ENCODE measurements around the gene SIGLEC6.

Gene SIGLEC6

DNA sequence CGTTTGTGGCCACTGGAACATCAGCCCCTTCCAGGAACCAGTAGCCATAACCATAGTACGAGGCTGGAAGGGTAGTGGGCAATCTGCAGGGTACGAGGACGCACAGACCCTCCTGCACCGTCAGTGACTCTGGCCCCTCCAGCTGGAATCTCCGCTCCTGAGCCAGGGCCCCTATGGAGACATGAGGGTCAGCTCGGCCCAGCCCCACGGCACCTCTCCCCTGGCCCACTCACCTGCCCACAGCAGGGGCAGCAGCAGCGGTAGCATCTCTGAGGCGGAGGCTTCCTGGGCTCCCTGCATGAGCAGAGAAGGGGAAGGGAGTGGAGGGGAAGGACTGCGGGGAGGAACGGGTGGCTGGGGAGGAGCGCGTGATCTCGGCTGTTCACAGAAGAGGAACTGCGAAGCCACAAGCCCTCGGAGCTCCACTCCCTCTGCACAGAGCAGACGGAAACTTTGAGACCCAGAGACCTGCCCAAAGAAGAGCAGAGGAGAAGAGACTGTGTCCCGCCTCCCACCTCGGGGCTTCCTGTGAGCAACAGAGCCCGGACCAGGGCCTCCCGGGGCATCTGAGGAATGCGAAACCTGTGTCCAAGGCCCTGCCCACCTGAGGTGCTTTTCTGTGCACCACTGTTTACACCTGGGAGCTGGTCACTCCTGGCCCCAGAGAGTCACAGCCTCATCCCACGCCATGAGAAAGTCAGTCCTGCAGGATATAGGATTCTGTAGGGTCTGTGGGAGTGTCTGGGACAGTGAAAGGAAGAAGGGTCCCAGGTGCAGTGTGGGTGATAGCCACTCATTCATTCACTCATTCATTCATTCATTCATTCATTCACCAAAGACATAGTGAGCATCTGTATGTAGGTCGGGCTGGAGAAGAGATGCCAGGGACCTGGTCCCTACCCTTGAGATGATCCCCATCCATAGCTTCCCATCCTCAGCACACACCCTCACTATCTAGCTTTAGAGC lies at the start of gene SIGLEC6:
TSS of gene SIGLEC6 (minus strand) at position 322 of the 967 bp plus-strand sequence. CDS start at position 300, 22 bp downstream.
- DNase-seq (ENCODE audit: low read depth, low spot score): no peak

DNA sequence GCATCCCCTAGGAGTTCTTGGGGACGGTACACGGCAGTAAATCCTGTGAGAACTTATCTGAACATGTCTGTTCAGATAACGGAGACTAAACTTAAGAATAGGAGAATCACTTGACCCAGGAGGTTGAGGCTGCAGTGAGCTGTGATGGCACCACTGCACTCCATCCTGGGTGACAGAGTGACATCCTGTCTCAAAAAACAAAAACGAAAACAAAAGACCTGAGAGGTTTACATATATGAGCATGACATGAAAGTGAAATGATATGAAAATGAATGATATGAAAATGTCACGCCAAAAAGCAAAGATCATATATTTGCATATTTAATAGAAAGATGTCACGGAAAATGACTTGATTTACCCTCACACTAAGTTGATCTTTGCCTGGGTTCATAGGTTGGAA lies 45.4 kb upstream of the SIGLEC6 start:
- no peak for DNase-seq (ENCODE audit: low read depth, low spot score)

DNA sequence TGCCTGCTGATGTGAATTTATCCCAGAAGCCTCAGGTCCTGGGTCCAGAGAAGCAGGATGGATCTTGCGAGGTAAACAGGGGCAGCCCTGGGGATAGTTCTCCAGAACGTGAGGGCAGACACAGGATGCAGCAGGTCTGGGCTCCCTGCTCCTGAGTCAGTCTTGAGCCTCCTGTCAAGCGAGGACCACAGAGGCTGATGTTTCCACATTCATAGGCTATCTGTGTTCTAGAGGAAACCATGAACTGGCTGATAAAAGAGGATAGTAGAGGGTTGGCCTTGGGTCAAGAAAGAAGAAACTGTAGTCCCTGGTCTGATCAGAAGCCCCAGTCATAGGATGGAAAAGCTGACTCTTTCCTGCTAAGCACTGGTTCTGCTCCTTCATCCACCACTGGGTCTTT lies 41.9 kb upstream of the SIGLEC6 start:
- no peak for DNase-seq (ENCODE audit: low read depth, low spot score)

DNA sequence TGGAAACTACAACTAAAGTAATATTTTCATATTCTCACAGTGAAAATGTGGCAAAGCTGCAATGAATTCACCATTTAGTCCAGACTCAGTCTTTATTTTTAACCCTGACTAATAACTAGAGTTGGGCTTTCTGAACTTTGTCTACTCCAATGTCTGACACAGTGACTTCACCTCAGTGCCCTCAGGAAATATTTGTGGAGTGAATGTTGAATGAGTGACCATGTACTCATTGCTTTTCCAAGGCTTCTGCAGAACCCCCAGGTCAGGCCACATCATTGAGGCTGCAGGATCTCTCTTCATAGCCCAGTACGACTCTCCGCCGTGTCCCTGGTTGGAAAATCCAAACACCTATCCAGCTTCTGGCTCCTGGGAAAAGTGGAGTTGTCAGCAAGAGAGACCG lies 41.4 kb upstream of the SIGLEC6 start:
- no peak for DNase-seq (ENCODE audit: low read depth, low spot score)

DNA sequence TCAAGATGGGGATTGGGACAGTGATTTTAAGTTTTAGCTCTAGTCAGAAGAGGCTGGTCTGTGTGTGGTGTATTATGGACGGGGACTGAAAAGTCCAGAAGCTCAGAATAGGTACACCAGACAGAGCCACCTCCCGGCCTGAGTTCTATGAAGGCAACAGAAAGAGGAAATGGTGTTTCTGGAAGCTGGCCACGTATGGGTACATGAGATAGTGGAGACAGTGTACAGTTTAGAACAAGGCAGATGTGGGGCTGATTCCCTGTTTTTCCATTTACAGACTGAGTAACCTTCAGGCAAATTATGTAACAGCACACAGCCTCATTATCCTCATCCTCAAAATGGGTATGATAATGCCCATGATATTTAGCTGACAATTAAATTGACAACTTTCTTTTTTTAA lies 40.9 kb upstream of the SIGLEC6 start:
- DNase-seq (ENCODE audit: low read depth, low spot score): no peak

DNA sequence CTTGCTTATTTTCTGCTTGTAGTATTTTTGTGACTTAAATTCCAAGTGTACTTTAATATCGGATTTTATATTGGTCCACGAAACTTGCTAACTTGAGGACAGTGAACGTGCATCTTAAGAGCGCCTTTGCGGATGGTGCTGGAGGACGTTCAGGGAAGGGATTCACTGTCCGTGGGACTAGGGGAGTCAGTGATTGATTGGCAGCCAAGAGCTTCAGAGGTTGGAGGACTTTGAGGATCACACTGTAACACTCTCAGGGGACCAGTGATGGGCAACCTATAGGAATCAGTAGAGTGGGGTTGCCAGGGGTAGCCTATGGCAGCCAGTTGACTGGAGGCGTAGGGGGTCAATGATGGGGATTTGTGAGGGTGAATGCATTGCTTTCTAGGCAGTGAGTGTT lies 40.1 kb upstream of the SIGLEC6 start:
- DNase-seq (ENCODE audit: low read depth, low spot score): no peak

DNA sequence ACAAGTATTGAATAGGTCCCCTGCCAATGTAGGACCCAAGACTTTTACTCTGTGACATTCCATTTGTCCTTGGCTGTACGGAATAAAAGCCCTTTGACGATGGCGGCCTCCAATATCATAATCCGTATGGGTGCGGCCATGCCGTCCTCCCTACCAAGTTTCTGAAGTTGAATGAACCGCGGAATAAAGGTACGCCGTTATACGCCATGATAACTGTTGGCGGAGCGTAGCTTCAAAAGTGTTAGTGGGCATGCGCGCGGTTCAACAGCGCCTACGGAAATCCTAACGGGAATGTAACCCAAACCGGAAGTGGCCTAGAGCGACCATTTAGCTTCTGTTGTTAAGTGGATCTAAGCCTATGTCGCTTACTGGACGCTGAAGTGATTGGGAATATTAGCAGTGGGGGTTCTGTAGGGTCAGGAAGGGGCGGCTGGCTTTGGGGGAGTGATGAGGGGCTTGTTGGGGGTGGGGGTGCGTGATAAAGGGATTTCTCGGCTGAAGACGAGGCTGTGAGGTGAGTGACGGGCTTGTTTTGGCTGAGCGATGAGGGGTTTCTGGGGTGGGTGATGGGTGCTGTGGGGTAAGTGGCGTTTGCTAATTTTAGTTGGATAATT lies 39.6 kb upstream of the SIGLEC6 start, which contains the start of gene ZNF175:
TSS of gene ZNF175 (plus strand) at position 322 of the 614 bp plus-strand sequence. CDS start 2,047 bp downstream, outside the sequence.
- DNase-seq (ENCODE audit: low read depth, low spot score): peak; percentile 95

DNA sequence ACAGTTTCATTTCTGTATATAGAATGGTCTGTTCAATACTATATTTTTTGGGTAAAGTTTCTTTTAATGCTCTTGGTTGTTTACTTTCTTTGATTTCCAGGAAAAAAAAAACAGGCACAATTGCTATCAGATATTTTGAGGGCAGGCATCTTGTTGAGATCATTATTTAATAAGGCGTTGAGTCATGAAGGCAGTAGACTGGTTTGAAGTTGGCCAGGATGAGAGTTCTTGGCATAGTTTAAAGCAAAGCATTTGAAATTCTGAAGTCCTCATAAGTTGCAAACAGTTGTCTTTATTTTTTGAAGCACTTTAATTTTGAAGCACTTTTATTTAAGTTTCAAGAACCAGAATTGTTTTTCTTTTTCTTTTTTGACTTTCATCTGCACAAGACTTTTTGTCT lies 37.0 kb upstream of the SIGLEC6 start:
- no peak for DNase-seq (ENCODE audit: low read depth, low spot score)

DNA sequence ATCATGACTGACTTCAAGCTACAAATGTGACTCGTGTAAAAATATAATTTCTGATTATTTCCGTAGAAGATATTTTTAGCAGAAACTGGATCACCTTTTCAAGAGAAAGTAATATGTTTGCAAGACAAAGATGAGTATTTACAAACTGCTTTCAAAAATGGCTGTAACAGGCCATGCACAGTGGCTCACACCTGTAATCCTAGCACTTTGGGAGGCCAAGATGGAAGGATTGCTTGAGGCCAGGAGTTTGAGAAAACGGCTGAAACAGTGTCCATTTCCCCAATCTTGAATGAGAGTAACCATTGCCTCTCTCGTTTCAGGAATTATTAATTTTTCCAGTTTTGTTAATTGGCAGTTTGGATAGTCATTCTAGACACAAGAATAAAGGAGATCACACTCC lies 36.1 kb upstream of the SIGLEC6 start:
- no peak for DNase-seq (ENCODE audit: low read depth, low spot score)

DNA sequence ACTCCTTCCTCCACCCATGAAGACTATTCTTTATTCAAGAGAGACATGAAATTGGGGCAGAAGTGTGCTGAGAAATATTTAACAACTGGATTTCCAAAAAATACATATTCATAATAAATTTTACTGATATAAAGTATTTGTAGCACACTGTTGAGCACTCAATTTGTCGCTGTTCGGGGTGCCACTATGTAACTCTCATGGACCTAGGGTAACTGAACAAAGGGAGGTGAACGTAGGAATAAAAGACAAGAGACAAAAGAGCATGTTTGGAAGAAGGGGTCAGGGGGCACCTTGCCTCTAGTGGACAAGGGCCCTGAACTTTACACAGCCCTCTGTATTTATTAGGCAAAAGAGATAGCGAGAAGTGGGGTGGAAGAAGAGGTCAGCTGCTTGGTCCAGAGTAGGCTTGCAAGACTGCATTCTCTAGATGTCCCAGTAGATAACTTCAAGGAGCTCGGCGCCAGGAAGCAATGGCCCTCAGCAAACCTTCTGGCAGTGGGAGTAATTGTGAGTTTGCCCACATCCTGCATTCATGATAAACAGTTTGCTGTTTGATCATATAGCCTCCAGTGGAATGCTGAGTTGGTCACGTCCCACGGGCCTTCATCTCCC lies 35.1 kb upstream of the SIGLEC6 start:
- no peak for DNase-seq (ENCODE audit: low read depth, low spot score)

DNA sequence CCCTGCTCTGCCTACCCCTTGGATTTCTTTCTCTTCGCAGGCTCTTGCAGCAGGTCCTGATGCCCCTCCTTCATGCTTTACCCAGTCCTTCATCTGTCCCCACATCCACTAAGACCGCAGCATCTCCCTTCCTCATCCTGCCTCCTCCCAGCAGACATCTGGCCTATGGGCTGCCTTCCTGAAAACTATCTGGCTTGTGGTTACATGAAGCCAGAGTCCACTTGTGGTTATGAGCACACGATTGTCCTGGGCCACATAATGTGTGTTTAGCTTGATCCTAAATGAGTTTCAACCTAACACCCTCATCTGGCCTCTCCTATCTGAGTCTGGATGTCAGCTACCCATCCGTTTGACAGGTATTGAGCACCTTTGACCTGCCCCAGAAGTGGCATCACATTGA lies 34.1 kb upstream of the SIGLEC6 start:
- DNase-seq (ENCODE audit: low read depth, low spot score): no peak

DNA sequence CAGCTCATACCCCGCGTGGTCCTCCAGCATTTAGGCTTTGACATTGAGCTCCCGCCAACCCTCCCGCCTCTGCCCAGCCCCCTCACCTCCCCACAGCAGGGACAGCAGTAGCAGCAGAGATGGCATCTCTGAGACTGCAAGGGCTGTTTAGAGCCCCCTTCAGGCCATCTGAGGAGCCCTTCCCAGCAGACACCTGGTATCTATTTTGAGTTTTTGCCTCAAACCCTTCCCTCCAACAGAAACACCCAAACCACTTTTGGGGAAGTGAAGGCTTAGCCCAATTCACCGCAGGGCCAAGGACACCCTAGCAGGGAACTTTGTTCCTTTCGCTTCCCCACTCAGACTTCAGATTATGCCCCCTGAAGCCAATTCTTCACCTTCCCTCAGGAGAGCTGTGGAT lies 33.3 kb upstream of the SIGLEC6 start:
- no peak for DNase-seq (ENCODE audit: low read depth, low spot score)

DNA sequence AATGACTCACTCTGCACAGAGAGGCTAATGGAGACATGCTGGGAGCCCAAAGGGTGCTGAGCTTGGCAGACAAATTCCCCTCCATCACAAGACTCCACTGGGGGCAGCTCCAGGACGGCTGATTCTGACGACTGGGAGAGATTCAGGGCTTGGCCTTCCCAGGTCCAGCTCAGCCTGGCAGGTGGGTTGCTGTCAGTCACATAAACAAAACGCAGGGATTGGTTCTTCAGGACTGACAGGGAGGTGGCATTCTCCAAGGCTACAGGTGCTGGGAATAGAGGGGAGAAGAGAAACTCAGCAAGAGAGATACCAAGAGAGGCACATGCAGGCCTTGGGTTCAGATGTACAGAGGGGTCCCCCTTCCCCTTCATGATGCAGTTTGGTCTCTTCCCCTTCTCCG lies 28.9 kb upstream of the SIGLEC6 start:
- DNase-seq (ENCODE audit: low read depth, low spot score): no peak

DNA sequence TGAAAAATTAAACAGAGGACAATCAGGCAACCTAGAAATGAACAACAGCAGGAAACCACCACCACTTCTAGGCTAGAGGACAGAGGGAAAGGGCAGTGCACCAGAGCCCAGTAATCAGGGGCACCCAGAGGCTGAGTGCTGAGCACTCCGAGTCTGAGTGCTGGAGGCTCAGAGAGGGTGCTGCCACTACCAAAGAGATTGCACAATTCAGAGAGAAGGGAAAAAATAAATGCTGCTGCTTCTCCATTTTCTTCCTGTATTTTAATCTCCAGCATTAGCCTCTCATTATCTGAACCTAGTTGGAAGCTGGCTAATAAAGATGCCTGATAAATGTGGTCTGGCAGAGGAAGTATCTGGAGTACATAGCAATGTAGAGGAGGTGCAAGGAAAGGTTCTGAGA lies 27.8 kb upstream of the SIGLEC6 start:
- no peak for DNase-seq (ENCODE audit: low read depth, low spot score)

DNA sequence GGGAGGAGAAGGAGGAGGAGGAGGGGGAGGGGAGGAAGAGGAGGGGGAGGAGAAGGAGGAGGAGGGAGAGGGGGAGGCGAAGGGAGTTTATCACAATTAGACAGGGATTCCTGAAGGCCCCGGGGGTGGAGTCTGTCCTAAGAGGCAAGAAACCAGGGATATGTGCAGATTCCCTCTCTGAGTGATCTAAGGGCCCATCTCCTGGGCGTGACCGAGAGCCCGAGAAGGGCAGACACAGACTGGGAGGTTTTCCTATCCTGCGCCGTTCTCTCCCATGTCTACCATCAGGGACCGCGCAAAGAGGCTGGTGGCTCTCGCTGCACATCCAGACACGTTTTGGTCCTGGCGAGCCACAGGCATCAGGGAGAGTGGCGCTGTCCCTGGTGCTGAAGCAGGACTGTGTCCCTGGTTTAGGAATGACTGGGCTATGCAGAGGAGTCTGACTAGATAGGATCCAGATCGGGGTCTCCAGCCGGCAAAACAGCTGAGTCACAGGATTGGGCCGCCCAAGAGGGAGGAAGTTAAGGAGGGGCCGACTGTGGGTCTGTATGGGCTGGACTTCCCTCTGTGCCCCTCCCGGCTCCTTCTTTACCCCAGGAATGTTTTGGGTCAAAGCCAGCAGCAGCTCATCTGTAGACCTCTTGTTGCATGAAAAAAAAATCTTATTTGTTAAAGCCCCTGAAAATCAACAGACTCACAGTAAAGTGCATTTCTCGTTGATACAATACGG lies 21.7 kb upstream of the SIGLEC6 start:
- no peak for DNase-seq (ENCODE audit: low read depth, low spot score)

DNA sequence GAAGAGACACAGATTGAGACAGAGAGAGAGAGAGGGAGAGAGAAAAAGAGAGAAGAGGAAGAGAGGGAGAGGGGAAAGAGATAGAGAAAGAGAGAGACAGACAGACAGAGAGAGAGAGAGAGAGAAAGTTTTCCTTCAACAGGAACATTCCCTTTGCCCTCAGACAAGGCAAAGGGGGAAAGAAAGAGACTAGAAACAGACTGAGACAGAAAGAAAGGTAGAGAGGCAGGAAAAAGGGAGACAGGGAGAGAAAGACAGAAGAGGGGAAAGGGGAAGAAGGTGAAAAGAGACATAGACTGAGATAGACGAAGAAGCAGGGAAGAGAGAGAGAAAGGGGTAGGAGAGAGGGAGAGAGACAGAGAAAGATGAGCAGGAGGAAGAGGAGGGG lies 21.1 kb upstream of the SIGLEC6 start:
- no peak for DNase-seq (ENCODE audit: low read depth, low spot score)

DNA sequence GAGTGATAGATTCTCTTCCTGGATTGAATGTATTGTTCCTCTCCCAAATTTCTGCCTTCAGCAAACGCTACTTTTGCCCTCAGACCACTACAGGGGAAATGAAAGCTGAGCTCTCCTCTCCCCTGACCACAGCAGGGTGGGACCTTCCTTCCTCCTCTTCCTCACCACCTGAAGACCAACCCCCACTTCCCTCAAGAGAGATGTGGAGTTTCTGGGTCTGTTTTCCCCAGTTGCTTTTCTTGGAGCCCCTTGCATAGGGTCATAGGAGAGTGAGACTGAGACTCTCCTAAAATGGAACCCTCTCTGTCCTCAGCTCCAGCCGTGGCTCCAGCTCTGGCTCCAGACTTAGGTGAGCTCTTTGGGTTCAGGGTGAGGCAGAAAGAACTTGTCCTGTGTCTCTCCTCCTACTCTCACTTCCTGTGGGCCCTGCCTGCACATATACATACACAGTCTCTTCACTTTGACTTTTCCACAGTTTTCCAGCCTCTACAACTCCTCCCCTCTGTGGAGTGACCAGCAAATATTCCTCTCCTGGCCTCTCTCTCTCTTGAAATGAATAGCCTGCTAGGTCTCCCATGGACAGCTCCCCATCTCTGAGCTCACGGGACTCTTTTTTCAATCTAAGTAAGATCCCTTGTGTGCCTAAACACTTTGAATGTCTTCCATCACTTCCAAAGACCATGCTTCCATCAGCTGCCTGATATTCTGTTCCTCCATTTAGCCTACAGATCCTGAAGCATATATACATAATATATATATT lies 20.4 kb upstream of the SIGLEC6 start:
- DNase-seq (ENCODE audit: low read depth, low spot score): no peak

DNA sequence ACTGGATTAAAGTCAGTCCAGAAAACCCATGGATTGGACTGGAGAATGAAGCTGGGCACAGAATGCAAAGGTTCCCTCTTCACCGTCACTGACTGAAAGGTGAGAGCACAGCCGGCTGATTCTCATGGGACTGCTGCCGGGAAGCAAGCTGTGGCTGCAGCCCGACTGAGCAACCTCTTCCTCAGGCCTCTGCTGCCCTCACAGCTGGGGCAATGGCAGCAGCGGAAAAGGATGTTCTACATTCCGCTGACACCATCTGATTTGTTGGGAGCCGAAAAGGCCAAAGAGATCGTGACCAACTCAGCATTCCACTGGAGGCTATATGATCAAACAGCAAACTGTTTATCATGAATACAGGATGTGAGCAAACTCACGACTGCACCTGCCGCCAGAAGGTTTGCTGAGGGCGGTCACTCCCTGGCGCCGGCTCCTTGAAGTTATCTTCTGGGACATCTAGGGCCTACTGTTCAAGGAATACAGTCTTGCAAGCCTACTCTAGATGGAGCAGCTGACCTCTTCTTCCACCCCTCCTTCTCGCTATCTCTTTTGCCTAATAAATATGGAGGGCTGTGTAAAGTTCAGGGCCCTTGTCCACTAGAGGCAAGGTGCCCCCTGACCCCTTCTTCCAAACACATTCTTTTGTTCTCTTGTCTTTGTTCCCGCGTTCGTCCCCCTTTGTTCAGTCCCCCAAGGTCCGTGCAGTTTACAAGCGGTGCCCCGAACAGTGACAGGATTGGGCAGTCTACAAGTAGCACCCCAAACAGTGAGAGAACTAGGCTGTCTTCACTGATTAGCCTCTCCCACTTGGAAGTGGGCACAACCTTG lies 19.6 kb upstream of the SIGLEC6 start:
- no peak for DNase-seq (ENCODE audit: low read depth, low spot score)

DNA sequence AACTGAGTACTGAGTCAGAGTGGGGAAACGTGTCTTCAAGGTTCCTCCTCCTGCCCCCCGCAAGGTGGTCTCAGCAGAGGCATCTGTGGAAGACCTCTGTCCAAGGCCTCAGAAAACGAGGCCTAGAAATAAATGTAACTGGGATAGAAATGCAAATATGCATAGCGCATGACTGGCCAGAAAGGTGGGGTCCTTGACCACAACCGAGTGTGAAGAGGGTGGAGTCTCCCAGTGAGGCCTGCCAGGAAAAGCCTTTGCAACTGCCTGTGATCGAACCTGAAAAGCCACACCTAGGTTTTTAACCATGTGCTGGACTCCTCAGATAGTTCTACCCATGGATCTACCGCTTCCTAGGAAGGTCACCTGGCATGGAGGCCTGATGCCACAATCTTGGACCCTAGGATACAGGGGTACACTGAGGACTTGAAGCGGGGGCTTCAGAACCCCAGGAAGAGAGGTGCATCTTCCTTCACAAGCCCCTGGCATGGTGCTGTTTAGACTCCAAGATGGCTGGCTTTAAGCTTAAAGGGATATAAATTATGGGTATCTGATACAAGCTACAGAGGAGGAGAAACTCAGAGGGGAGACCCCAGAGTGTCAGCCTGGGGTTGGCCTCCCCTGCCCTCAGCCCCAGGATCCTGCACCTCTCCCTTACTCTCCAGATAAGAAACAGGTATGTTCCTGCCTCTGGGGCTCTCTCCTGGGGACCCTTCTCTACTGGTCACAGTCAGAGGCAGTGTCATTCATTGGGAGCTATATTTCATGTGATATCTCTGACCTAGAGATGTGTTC lies 18.3 kb upstream of the SIGLEC6 start:
- no peak for DNase-seq (ENCODE audit: low read depth, low spot score)
